Erythroblast (primary cell): ENCODE measurements around the gene RIC3.

ENCODE experiments used
- GATA1 ChIP-seq: IDR thresholded peaks from 2 replicates; pipeline ENCODE4 v1.6.1; 2011; ENCODE audit warnings: low read depth, mild to moderate bottlenecking, control low read depth, low read length, moderate library complexity
- POLR2A ChIP-seq: IDR thresholded peaks from 2 replicates; pipeline ENCODE4 v1.6.1; 2011; ENCODE audit warnings: mild to moderate bottlenecking, low read length

- TF ChIP-seq POLR2A (no peak), GATA1 (no peak)
Observed at GRCh38 chr11:8083088-8083395, 85.8 kb downstream of the RIC3 start.
